ENCODE results near the gene C10orf53.
"Not testable (repeated sequence)": the region's sequence is repeated elsewhere in the genome, so short reads cannot be mapped to it uniquely, and the experiment has no call there.

The C10orf53 gene

DNA sequence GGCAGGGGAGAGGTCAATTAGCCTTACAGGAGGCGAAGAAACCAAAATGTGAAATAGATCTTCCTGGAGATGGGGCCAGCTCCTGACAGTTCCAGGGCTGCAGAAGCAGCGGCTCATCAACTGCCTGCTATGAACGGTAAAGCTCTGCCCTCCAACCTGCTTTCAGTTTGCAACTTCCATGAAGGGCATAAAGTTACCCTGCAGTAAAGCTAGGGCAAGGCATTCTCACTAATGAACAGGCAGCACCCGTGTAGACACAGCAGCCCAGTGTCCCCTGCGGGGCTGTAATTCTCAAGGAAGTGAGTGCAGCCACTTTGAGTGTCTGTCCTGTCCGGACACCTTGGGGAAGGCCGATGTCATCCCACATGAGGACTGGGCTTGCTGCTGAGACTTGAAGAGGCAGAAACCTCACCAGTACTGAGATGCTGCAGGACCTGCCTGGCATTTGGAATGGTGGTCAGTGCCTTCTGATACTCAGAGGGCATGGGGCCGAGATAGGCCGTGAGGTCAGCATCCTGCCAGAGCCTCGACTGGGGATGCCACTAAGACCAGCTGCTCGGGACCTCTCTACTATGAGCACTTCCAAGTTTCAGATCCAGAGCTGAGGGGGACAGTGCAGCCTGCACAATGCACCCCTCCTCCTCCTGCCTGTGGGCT, 26.1 kb upstream of the C10orf53 start:
- no peak for DNase-seq

DNA sequence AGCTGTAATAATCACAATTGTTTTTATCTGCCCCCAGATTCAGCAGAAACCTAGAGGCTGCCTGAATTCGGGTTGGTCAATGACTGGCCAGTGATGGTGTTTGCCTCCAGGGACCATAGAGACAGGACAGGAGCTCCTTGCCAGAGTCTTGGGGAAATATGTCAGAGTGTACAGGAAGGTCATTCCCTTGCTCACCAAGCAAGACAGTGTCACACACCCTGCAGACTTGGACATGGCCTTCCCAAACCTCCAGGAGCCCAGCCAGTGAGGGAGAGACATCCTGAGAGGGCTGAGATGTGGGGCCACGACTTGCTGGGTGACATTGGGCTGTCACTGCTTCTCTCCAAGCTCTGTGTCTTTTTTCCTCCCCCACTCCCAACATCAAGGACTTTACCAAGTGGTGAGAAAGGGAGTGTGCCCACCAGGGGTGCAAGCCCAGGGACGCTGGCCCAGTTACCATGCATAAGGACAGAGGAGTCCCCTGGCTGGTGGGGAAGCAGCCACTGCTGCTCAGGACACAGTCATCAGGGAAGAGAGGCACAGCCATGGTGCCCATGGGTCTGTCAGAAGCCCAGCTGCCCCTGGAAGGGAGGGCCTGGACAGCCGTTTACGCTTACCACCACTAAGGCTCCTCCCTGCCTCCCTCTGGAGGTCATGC, 25.3 kb upstream of the C10orf53 start:
- DNase-seq, result no peak

DNA sequence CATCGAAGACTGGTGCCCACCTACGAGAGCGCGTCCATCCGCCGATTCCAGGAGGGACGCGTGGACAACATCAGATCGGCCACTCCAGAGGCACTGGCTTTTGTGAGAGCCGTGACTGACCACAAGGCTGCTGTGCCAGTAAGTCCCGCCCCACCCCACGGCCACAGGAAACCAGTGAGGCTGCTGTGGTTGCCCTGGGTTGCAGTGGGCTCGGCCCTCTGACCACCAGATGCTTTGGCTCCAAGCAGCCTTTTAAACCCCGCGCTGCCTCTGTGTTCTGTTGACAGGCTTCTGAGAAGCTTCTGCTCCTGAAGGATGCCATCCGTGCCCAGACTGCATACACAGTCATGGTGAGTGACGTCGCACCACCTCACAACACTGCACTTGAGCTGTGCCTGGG, 24.4 kb upstream of the C10orf53 start:
- no peak for DNase-seq

DNA sequence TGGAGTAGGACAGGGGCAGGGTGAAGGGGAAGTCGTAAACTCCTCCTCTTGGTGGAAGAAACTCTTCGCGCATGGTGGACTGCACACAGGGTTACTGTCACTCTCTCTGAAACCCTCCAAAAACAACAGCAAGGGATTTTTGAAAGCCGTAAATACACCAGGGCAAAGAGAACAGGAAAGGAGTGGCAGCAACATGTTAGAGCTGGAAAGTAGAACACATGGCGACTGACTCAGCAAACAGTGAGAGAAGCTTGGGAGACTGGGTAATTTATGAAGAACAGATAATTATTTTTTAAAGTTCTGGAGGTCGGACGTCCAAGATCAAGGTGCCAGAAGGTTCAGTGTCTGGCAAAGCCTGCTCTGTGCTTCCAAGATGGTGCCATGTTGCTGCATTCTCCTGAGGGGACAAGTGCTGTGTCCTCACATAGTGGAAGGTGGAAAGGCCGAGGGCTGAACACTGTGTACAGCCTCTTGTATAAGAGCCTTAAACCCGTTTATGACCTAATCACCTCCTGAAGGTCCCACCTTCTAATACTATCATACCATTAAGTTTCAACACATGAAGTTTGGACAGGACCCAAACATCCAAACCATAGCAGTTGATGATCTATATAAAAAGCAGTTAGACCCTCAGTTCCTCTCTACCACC, 22.5 kb upstream of the C10orf53 start:
- no peak for DNase-seq

DNA sequence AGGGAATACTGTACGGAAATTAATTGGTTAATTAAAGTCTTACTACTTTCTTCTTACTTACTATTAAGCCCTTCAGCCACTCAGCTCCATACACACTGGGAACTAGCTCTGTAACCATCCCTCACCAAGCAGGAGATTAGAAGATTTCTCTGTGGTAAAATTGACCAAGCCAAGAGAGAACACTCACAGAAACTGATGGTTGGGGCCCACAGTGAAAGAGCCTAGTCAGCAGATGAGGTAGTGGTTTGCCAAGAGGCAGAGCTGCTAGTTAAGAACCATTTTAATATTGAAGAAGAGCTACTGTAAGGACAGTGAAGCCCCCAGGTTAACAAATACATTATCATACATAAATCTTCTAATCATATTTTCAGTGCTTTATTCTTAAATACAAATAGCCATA, 21.8 kb upstream of the C10orf53 start:
- no peak for DNase-seq

DNA sequence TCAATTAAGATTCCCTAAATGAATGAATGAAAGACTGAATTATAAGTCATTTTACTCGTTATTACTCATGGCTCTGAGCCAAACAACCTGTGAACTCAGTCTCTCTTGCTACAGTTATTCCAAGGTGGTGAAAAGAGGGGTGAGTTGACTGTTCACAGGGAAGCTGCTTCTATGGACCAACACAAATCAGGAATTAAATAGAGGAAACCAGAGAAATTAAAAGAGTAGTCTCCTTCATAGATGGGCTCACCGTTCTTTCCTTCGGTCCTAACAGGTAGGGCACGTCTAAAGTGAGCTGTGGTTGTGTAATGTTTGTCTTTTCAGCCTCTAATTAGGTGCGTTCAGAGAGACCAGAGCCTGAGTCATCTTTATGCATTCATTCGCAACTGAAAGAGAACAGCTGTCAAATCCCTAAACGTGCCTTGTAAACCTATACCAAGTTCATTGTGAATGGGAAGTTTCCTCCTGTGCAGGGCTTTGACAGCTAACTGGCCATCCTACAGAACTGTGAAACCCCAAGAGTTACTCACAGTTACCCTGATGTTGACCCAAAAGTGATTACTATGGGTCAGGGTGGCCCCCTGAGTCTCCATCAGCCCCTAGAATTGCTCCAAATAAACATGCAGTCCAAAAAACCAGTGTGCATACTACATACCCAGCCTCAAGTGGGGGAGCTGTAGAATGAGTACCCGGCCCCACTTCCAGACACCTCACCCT, 18.2 kb upstream of the C10orf53 start:
- DNase-seq, result no peak

DNA sequence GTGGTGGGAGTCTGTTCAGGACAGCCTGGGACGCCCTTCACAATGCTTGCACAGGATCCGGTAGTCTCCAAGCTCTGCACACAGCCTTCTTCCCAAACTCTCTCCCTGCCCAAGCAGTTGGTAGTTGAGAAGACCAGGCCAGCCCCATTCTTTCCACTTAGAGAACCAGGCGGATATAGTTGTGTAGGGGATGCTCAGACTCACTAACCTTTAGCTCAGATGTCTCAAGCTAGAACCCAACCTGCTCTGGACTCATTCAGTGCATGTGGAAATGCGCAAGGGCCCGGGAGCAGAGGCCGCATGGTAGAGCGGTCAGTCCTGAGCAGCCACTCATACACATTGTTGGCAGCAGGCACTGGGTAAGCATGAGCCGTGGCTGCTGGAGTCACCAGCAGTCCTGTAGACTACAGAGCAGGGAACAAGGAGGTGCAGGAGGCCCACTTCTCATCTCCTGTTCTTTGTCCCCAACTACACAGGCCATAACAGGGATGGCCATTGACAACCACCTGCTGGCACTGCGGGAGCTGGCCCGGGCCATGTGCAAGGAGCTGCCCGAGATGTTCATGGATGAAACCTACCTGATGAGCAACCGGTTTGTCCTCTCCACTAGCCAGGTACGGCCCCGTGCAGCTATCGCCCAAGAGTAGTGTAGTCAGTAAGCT, 17.2 kb upstream of the C10orf53 start:
- no peak for DNase-seq

DNA sequence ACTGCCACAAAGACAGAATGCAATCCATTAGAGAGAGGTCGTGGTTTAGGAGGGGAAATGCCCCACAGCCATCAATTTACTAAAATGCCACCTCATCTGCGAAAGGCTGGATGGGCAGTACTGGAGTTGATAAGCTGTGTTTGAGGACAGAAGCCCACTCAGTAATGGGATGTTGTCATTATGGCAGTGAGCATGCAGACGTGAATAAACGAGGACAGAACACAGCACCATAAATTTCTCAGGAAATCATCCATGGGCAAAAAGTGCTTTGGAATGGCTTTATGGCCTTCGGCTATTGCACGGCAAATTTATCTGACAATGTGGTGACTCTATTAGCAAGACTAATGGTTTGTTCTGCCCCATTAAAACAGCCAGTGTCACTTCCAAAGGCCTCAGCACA, 15.9 kb upstream of the C10orf53 start:
- no peak for DNase-seq

DNA sequence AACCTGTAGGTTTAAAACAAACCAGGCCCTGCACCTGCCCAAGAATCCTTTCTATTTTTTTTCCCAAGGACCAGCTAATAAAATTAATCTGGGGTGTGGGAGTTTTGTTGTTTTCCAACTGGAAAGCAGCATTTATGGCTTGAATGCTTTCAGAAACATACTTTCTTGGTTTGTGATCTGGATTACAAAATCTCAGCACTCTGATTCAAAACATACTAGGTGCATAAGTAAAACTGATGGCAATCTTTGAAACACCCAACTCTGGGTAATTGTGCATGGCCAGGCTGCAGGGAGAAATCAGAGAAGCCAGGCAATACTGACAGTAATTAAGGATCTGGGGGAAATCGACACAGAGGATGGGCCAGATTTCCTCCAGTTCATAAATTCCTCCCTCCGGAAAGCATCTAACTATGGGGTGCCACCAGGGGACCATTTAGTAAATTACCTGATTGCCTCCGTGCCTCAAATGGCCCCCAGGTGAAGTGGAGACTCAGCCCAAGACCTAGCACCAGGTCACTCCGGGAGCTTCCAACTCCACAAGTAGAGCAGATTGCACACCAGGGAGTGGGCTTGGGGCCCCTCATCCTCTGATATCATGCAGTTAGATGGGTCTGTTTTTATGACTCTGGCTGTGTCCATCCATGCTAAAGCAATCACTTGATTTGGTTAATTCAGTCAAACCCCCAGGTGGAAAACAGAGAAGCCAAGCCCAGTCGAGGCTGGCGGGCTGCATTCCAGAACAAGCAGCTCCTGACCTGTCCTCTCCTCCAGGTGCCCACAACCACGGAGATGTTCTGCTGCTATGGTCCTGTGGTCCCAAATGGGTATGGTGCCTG, 15.2 kb upstream of the C10orf53 start:
- DNase-seq, result no peak

DNA sequence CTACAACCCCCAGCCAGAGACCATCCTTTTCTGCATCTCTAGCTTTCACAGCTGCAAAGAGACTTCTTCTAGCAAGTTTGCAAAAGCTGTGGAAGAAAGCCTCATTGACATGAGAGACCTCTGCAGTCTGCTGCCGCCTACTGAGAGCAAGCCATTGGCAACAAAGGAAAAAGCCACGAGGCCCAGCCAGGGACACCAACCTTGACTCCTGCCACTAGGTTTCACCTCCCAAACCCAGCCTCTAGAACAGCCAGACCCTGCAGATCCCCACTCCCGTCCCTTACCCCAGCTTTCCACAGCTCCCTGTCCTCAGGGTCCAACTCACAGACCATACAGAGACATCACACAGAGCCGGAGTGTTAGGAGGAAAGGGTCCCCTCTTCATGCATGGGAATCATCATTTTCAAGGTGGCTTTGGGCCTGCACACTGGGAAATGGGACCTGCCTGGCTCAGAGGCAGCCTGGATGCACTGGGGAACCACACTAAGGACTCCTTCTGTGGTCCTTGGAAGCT, 14.6 kb upstream of the C10orf53 start:
- DNase-seq, result no peak

DNA sequence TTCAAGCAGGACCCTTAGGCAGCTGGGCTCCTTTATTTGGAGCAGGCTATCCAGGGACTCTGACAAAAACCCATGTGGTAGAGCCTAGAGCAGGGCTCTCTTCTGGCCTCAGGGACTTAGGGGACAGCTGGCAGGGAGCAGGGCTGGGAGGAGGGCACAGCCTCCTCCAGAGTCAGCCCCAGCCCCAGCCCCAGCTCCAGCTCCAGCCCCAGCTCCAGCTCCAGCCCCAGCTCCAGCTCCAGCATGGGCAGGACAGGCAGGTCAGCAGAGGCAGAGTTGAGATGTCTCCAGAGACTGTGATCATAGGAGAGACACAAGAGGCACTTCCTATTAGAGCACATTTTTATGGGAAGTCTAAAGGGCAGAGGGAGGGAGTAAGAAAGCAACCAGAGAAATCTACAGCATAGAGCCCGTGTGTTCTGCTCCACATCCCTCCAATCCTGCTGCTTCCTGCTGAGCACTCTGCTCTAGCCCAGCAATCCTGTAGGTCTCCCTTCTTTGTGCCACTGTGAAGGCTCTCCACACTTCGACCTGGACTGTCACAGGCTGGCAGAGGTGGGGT, 13.3 kb upstream of the C10orf53 start:
- no peak for DNase-seq

DNA sequence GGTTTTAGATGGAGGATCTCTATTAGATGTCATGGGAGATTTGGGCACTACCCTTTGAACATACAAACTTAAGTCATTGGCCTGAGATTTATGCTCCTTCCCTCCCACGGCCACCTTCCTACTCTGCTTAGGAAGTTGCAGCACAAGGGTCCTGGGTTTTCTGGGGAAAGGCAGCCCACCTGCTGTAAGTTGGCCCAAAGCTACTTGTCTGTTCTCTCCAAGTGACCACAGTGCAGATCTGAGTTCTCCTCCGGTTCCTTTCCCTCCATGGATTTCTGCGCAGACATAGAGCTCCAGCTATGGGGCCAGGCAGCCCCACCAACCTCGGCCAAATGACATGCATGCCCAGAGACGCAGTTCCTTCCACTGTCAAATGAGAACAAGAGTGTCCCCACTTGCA, 12.8 kb upstream of the C10orf53 start:
- DNase-seq, result no peak

DNA sequence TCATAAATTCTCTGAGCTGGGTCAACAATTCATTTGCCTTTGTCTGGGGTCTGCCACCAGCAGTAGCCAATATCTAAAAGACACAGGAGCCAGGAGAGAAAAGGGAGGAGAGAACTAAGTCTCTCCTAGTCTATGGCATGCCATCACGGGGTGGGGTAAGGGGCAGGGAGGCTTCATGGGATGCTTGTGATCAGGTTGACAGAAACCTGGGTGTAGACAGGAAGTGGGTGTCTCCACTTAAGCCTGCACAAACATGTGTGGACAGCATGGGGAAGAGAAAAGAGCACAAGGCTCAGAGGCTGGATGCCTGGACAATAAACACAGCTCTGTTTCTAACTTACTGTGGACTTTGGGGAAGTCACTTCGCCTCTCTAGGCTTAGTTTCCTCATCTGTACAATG, 11.5 kb upstream of the C10orf53 start:
- no peak for DNase-seq

DNA sequence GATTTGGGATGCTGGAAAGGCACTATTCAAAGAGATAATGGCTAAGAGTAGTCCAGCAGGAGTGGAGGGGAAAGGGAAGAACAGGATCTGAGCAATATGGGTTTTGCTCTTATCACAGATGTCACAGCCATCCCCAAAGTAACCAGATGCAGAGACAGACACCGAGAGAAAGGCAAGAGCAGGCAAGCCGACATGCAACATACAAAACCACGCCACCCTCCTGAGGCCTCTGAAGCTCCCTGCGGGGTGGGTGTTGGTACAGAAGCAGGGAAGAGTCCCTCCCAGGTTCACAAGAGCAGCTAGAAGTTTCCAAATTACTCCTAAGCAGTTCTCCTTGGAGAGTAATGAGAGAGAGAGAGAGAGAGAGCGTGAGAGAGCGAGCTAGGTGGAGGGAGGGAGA, 10.8 kb upstream of the C10orf53 start:
- no peak for DNase-seq

DNA sequence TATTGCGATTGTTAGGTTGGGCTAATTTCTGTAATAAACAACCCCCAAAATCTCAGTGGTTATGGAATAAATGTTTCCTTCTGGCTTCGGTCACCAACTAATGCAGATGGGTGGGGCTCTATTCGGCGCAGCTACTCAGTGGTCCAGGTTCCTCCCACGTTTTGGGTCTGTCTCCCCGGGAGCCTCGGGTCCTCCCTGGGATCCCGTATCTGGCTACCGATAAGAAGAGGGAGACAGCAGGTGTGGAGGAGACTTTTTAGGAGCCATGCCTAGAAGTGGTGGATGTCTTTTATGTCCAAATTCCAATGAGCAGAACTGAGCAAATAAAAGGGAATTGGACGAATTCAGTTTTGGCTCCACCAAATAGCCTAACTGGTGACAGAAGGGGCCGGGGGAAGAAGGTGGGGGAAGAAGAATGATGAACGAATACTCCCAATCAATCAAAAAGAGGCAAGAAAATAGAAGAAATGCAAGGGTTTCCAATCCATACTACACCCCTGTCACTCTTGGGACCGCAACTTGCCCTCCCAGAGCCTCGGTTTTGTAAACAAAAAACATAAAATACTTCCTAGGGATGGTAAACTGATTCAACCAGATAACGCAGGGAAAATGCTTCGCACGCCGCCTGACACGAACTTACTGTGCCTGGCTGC, 498 bp upstream of the C10orf53 start:
- DNase-seq, result no peak

DNA sequence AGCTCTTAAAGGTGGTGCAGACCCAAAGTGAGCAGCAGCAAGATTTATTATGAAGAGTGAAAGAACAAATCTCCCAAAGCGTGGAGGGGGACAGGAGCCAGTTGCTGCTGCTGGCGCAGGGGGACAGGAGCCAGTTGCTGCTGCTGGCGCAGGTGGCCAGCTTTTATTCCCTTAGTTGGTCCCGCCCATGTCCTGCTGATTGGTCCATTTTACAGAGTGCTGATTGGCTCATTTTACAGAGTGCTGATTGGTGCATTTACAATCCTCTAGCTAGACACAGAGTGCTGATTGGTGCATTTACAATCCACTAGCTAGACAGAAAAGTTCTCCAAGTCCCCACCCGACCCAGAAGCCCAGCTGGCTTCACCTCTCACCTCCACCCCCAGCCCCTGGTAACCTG, 3.0 kb downstream of the C10orf53 start:
- not testable (repeated sequence) for DNase-seq

DNA sequence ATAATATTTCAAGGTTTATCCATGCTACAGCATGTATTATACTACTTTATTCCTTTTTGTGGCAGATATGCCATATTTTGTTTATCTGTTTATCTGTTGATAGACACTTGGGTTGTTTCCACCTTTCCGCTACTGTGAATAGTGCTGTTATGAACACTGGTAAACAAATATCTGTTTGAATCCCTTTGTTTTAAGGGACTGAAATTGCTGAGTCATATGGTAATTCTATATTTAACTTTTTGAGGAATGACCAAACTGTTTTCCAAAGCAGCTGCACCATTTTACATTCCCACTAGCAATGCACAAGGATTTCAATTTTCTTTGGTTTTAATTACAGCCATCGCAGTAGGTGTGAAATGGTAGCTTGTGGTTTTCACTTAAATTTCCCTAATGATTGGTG, 3.4 kb downstream of the C10orf53 start:
- no peak for DNase-seq

DNA sequence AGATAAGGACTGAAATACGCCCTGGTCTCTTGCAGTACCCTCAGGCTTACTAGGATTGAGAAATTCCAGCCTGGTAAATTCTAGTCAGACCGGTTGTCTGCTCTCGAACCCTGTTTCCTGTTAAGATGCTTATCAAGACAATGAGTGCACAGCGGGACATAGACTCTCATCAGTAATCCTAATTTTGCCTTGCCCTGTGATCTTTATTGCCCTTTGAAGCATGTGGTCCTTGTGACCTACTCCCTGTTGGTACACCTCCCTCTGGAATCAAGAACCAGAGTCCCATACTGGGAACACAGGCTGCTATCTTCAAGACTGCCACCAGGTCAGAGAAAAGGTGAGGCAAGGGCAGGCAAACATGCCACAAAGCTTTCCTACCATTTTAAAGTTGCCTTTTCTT, 7.2 kb downstream of the C10orf53 start:
- no peak for DNase-seq

DNA sequence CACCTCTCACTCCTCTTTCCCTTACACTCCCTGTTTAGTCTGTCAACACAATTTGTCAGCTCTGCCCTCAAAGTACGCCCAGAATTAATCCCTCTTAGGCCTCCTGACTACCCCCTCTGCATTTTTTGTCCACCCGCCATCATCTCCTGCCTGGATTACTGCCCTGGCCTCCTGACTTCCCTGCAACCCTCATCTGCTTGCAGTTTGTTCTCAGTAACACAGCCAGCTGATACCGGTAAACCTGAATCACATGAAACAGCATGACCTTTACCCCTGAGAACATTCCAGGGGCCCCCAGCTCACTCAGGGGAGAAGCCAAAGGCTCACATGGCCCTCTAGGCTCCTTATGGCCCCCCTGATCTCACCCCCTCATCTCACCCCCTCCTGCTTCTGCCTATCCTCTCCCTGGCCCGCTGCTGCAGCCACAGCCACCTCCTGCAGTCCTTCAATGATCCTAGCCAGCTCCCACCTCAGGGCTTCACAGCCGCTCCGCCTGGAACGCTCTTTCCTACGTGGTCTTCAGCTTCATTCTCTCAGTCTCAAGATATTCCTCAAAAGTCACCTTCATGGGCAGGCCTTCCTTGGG, 8.9 kb downstream of the C10orf53 start:
- no peak for DNase-seq

DNA sequence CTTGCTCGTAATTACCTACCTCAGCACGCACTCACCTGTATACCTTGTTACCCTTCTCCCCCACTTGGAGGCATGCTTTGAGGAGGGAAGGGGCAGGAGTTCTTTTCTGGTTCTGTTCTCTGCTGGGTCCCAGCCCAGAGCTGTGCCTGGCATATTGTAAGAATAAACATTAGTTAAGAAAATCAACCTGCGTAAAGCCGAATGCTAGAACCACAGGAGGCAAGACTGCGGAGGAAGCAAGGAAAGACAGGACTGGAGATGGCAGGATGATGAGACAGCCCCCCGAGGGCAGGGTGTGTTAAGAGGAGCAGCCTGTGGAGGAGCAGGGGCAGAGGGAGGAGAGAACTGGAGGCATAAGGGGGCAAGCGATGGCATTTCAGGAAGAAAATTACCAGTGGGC, 9.5 kb downstream of the C10orf53 start:
- no peak for DNase-seq
